Measurements from ENCODE around the gene AMACR.

DNA sequence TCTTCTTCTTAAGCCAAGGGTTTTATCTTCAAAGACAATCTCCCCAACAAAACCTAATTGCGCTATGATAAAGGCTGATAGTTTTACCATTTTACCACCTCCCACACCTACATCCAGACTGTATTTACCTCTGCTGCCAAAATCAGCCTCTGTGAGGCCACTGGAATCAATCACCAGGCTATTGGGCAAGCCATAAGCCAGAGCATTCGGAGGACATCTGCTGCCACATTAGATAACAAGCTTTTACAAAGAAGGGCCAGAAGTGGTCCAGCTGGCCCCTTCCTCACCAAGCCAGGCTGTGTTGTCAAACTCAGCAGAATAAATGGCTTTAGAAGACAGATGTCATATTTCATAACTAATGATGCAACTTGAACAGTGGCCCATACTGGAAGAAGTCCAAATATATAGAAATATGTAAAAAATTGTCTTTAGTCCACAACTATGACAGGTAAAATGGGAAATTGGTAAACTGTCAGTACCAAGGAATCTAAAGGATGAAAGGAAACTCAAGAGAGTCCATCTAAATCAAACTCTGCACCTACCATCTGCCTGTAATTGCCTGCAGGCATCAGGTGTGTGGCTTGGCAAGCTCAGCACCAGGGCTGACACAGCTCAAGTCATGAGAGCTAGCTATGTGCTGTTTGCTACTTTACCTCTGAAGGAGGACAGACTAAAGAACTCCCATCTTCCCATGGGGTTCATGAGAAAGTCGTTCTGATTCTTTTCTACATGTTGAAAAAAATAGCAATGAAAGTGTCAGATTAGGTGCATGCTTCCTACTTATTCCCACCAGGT, 39.4 kb downstream of the AMACR start:
- no peak for TF ChIP-seq EZH2 (IDR thresholded peaks at IDR 0.05; ENCODE audit: borderline replicate concordance)
- TF ChIP-seq, protein P1, sequence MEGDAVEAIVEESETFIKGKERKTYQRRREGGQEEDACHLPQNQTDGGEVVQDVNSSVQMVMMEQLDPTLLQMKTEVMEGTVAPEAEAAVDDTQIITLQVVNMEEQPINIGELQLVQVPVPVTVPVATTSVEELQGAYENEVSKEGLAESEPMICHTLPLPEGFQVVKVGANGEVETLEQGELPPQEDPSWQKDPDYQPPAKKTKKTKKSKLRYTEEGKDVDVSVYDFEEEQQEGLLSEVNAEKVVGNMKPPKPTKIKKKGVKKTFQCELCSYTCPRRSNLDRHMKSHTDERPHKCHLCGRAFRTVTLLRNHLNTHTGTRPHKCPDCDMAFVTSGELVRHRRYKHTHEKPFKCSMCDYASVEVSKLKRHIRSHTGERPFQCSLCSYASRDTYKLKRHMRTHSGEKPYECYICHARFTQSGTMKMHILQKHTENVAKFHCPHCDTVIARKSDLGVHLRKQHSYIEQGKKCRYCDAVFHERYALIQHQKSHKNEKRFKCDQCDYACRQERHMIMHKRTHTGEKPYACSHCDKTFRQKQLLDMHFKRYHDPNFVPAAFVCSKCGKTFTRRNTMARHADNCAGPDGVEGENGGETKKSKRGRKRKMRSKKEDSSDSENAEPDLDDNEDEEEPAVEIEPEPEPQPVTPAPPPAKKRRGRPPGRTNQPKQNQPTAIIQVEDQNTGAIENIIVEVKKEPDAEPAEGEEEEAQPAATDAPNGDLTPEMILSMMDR (IDR thresholded peaks at IDR 0.05; ENCODE audit: poor library complexity), result no peak

Data from hepatocyte (in vitro differentiated cells).